GM12891 (cell line): ENCODE data around the gene FAM168A.
"Not testable (repeated sequence)": the region's sequence is repeated elsewhere in the genome, so short reads cannot be mapped to it uniquely, and the experiment has no call there.

Experiments
- DNase-seq: peaks from one replicate; pipeline ENCODE4 v3.0.0; 2011; ENCODE audit warnings: low spot score; ENCODE audit not compliant: insufficient read length
- FAIRE-seq: peaks from 2 replicates; lab custom pipeline; 2011; peaks lifted over from hg19 to GRCh38; lab: Jason Lieb, UNC
- PAX5 ChIP-seq: IDR thresholded peaks from 2 replicates; pipeline ENCODE4 v1.6.1; 2011; ENCODE audit warnings: low read length, moderate library complexity, mild to moderate bottlenecking; ENCODE audit not compliant: insufficient read depth, severe bottlenecking
- POLR2A ChIP-seq: IDR thresholded peaks from 2 replicates; pipeline ENCODE4 v1.6.1; 2011; ENCODE audit warnings: low read depth, low read length, control low read depth
- POLR2AphosphoS5 ChIP-seq: IDR thresholded peaks from 2 replicates; pipeline ENCODE4 v1.6.1; 2011; ENCODE audit warnings: low read depth, low read length, control low read depth
- POU2F2 ChIP-seq: IDR thresholded peaks from 2 replicates; pipeline ENCODE4 v1.6.1; 2011; ENCODE audit warnings: low read depth, mild to moderate bottlenecking, control low read depth, low read length, moderate library complexity
- SPI1 ChIP-seq: IDR thresholded peaks from 2 replicates; pipeline ENCODE4 v1.6.1; 2011; ENCODE audit warnings: low read depth, low read length, control low read depth
- TAF1 ChIP-seq: IDR thresholded peaks from 2 replicates; pipeline ENCODE4 v1.6.1; 2011; ENCODE audit warnings: low read depth, low read length, control low read depth

The FAM168A gene

GRCh38 chr11:73481626-73482025 is 116.3 kb downstream of the FAM168A start:
- DNase-seq (no peak), FAIRE-seq (no peak)
- TF ChIP-seq PAX5 (no peak), POLR2A (no peak), TAF1 (no peak), POLR2AphosphoS5 (no peak), SPI1 (no peak), POU2F2 (no peak)

- DNase-seq (no peak), FAIRE-seq (no peak)
- no peak for TF ChIP-seq PAX5
- TF ChIP-seq TAF1, result no peak
- no peak for TF ChIP-seq POU2F2
- no peak for TF ChIP-seq SPI1
- TF ChIP-seq POLR2A, result no peak
- TF ChIP-seq POLR2AphosphoS5, result no peak
Measured at GRCh38 chr11:73480677-73481076, 117.2 kb downstream of the FAM168A start.

GRCh38 chr11:73478737-73479347 is 119.1 kb downstream of the FAM168A start:
- TF ChIP-seq POLR2AphosphoS5 (no peak), PAX5 (no peak), SPI1 (no peak), TAF1 (no peak), POLR2A (no peak), POU2F2 (no peak)
- DNase-seq, result no peak
- peak; percentile 75 for FAIRE-seq

- FAIRE-seq (no peak), DNase-seq (no peak)
- TF ChIP-seq TAF1 (no peak), POU2F2 (no peak), POLR2A (no peak), POLR2AphosphoS5 (no peak)
Measured at GRCh38 chr11:73477518-73477917, 120.4 kb downstream of the FAM168A start.

- no peak for FAIRE-seq
- no peak for DNase-seq
- TF ChIP-seq POLR2AphosphoS5 (no peak), TAF1 (no peak), SPI1 (no peak), PAX5 (no peak), POU2F2 (no peak), POLR2A (no peak)
Measured at GRCh38 chr11:73475549-73476095, 122.3 kb downstream of the FAM168A start.

GRCh38 chr11:73473252-73473651 is 124.7 kb downstream of the FAM168A start:
- DNase-seq (no peak), FAIRE-seq (no peak)
- TF ChIP-seq POU2F2, result no peak
- no peak for TF ChIP-seq PAX5
- TF ChIP-seq POLR2AphosphoS5, result no peak
- TF ChIP-seq POLR2A, result no peak
- TF ChIP-seq TAF1, result no peak
- no peak for TF ChIP-seq SPI1

GRCh38 chr11:73470036-73470612 is 127.8 kb downstream of the FAM168A start:
- not testable (repeated sequence) for DNase-seq, FAIRE-seq

- TF ChIP-seq POLR2A (no peak), POLR2AphosphoS5 (no peak), POU2F2 (no peak), SPI1 (no peak), PAX5 (no peak), TAF1 (no peak)
- no peak for DNase-seq
- no peak for FAIRE-seq
Measured at GRCh38 chr11:73469401-73469800, 128.5 kb downstream of the FAM168A start.

- TF ChIP-seq TAF1, result no peak
- TF ChIP-seq POLR2AphosphoS5, result no peak
- no peak for DNase-seq
- FAIRE-seq, result no peak
Measured at GRCh38 chr11:73468590-73469161, 129.2 kb downstream of the FAM168A start.

- no peak for TF ChIP-seq PAX5
- no peak for TF ChIP-seq SPI1
- FAIRE-seq, result no peak
- DNase-seq, result no peak
Measured at GRCh38 chr11:73467505-73467904, 130.4 kb downstream of the FAM168A start.

- no peak for TF ChIP-seq SPI1
- no peak for TF ChIP-seq POLR2AphosphoS5
- no peak for TF ChIP-seq PAX5
- TF ChIP-seq POU2F2, result no peak
- TF ChIP-seq POLR2A, result no peak
- no peak for TF ChIP-seq TAF1
- FAIRE-seq, result no peak
- no peak for DNase-seq
Measured at GRCh38 chr11:73466643-73467042, 131.3 kb downstream of the FAM168A start.
